Caco-2 (cell line): ENCODE results near the gene FRMD4A. TPM values are rescaled to one million over a fixed set of nuclear protein-coding genes. Genes with fewer than 3 reads are reported as not detected.
A peak's percentile ranks its signal among the peaks of the same experiment; 100 is the strongest.

Source experiments
- BruUV-seq: library from RNA; stranded (reverse); fragments of 400-500 nt; replicated peaks from 2 replicates; lab custom pipeline; 2021; lab: Mats Ljungman, UMichigan
- CTCF ChIA-PET: fragments of 300-600 bp; sonication (Branson Sonifier 250); formaldehyde crosslinking; loops from one replicate; lab custom pipeline; 2022; ENCODE audit warnings: antibody characterized with exemption; lab: Charles Lee
- POLR2A ChIA-PET: fragments of 300-600 bp; sonication (Branson Sonifier 250); formaldehyde crosslinking; loops from one replicate; lab custom pipeline; 2022; ENCODE audit warnings: antibody characterized with exemption; lab: Charles Lee
- DNase-seq, 2 experiments: peaks; one replicate each; pipeline versions ENCODE4 v3.0.0 to v3.0.0-alpha.2; 2020 to 2022
- H3K27me3 ChIP-seq: replicated peaks from 2 replicates; pipeline ENCODE4 v1.6.0; 2011; ENCODE audit warnings: low read length; ENCODE audit not compliant: control insufficient read depth, insufficient read depth
- H3K36me3 ChIP-seq: 2 replicates; pipeline ENCODE4 v1.5.1; 2011; ENCODE audit warnings: low read length; ENCODE audit not compliant: control insufficient read depth, insufficient read depth
- H3K4me1 ChIP-seq: fragments of 250-450 bp; sonication (Bioruptor Pico); 2 replicates; pipeline ENCODE4 v1.5.1; 2020; ENCODE audit warnings: mild to moderate bottlenecking
- H3K4me3 ChIP-seq: 2 replicates; pipeline ENCODE4 v1.5.1; 2011; ENCODE audit warnings: low read depth, mild to moderate bottlenecking, control low read depth, low read length
- H3K9me3 ChIP-seq: fragments of 250-450 bp; sonication (Bioruptor Pico); 2 replicates; pipeline ENCODE4 v1.5.1; 2020; ENCODE audit warnings: mild to moderate bottlenecking, moderate library complexity
- H3K27ac Mint-ChIP-seq: one replicate; pipeline ENCODE4 v1.8.0; 2022; ENCODE audit warnings: mixed read lengths; ENCODE audit not compliant: unreplicated experiment
- H3K27me3 Mint-ChIP-seq: one replicate; pipeline ENCODE4 v1.8.0; 2022; ENCODE audit warnings: mixed read lengths; ENCODE audit not compliant: insufficient read depth, unreplicated experiment
- H3K36me3 Mint-ChIP-seq: one replicate; pipeline ENCODE4 v1.8.0; 2022; ENCODE audit warnings: mild to moderate bottlenecking, mixed read lengths; ENCODE audit not compliant: insufficient read depth, unreplicated experiment
- H3K4me1 Mint-ChIP-seq: one replicate; pipeline ENCODE4 v1.8.0; 2022; ENCODE audit warnings: low read depth, mixed read lengths; ENCODE audit not compliant: unreplicated experiment
- H3K4me3 Mint-ChIP-seq: one replicate; pipeline ENCODE4 v1.8.0; 2022; ENCODE audit warnings: mild to moderate bottlenecking, moderate library complexity, mixed read lengths; ENCODE audit not compliant: unreplicated experiment
- H3K9me3 Mint-ChIP-seq: one replicate; pipeline ENCODE4 v1.8.0; 2022; ENCODE audit warnings: mixed read lengths; ENCODE audit not compliant: unreplicated experiment
- CTCF ChIP-seq, 2 experiments: fragments of 200-600 bp in 1 of 2; IDR thresholded peaks; 1 replicate in 1 of 2; 2 replicates in 1 of 2; pipeline versions ENCODE4 v1.5.1 to v1.8.0; 2011 to 2022; ENCODE audit warnings: antibody characterized with exemption in 1 of 2, control low read depth in 1 of 2, inconsistent platforms in 1 of 2, low read depth in 1 of 2, low read length in 1 of 2, mild to moderate bottlenecking in 1 of 2, moderate library complexity in 1 of 2; ENCODE audit not compliant: insufficient read depth in 1 of 2, severe bottlenecking in 1 of 2, unreplicated experiment in 1 of 2
- intact Hi-C: fragments of 100-400 bp; cut with micrococcal nuclease; formaldehyde crosslinking; loops from one replicate; pipeline ENCODE4 v1.10.0; 2022; ENCODE audit not compliant: unreplicated experiment
- total RNA-seq: library from RNA; stranded (reverse); gene quantifications from 2 replicates; pipeline ENCODE4 v1.2.3, GENCODE V29; 2022

The FRMD4A gene
- total RNA-seq, 1 experiment from 2014 or later = 52.1 TPM

DNA sequence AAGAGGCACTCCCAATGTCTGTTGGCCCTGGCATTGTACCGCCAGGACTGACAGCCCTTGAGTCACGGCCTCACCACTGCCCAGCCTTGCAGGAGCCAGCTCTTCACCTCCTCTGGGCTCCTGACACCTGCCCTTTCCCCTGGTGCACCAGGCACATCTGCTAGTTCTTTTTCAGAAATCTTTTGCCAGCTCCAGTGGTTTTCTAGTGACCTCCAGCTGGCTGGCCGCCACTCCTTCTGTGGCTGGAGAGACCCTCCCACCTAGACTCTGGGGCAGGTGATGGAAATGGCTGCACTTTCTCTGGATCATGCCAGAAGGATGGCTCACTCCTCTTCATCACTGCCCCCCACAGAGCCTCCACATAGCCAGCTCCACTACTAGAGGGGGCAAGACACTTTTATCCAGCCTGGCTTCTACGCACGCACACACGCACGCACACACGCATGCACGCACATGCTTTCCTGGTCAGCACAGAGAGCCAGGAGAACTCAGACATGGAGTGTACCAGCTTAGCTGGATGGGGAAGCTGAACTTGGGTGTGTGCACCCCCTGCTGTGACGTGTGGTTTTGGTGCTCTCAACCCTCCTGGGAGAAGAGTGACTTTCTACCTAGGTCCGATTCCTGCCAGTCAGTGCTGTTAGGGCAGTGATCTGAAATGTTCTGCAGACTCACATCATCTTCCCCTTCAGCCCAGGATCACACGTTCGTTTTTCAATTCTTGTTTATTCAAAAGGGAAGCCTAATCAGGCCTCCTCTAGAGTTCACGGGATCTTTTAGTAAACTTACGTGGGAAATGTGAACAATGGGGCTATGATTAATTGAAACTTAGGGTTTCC lies 522.0 kb downstream of the FRMD4A start:
- TF ChIP-seq CTCF (IDR thresholded peaks at IDR 0.05; ENCODE audit: insufficient read depth in 1 of 2, low read depth in 1 of 2, low read length in 1 of 2, severe bottlenecking in 1 of 2, unreplicated experiment in 1 of 2) = no peak
- H3K4me1 Mint-ChIP-seq = peaks cover 21% of the 10 kb centered on the region
- intact Hi-C loops = no loop called here
- H3K9me3 Mint-ChIP-seq = no peaks in the 10 kb centered on the region
- ChIA-PET CTCF (interaction anchor here (0.9 to 1.1 kb wide), 2 partner anchors 22 to 285 kb away, joined by 3 to 4 read pairs; no protein-coding TSS in a partner anchor), POLR2A (no interaction called here)
- Histone ChIP-seq H3K9me3 (no peaks in the 10 kb centered on the region), H3K36me3 (no peaks in the 10 kb centered on the region), H3K4me1 (peaks cover 11% of the 10 kb centered on the region), H3K27me3 (no peaks in the 10 kb centered on the region), H3K4me3 (no peak overlapping the region)
- BruUV-seq = no TSS peak
- H3K4me3 Mint-ChIP-seq = no peak overlapping the region
- DNase-seq = no peak
- H3K36me3 Mint-ChIP-seq = no peaks in the 10 kb centered on the region
- no peaks in the 10 kb centered on the region for H3K27me3 Mint-ChIP-seq
- H3K27ac Mint-ChIP-seq = peak overlapping the region; percentile 18

- POLR2A ChIA-PET = no interaction called here
- Mint-ChIP-seq H3K4me3 (no peak overlapping the region), H3K27ac (no peak overlapping the region), H3K36me3 (no peaks in the 10 kb centered on the region), H3K9me3 (no peaks in the 10 kb centered on the region), H3K27me3 (no peaks in the 10 kb centered on the region), H3K4me1 (peaks cover 27% of the 10 kb centered on the region)
- no TSS peak for BruUV-seq
- no peak for TF ChIP-seq CTCF (IDR thresholded peaks at IDR 0.05; ENCODE audit: insufficient read depth in 1 of 2, low read depth in 1 of 2, low read length in 1 of 2, severe bottlenecking in 1 of 2, unreplicated experiment in 1 of 2)
- H3K4me1 ChIP-seq = peaks cover 14% of the 10 kb centered on the region
- no peak overlapping the region for H3K4me3 ChIP-seq
- H3K36me3 ChIP-seq = no peaks in the 10 kb centered on the region
- no peak for DNase-seq
- no peaks in the 10 kb centered on the region for H3K9me3 ChIP-seq
- H3K27me3 ChIP-seq = no peaks in the 10 kb centered on the region
- CTCF ChIA-PET = interaction anchor here (0.5 to 0.7 kb wide), 2 partner anchors 16 to 19 kb away, joined by 3 to 5 read pairs; no protein-coding TSS in a partner anchor
- intact Hi-C loops = no loop called here
Observed at GRCh38 chr10:13806419-13806818, 524.3 kb downstream of the FRMD4A start.

DNA sequence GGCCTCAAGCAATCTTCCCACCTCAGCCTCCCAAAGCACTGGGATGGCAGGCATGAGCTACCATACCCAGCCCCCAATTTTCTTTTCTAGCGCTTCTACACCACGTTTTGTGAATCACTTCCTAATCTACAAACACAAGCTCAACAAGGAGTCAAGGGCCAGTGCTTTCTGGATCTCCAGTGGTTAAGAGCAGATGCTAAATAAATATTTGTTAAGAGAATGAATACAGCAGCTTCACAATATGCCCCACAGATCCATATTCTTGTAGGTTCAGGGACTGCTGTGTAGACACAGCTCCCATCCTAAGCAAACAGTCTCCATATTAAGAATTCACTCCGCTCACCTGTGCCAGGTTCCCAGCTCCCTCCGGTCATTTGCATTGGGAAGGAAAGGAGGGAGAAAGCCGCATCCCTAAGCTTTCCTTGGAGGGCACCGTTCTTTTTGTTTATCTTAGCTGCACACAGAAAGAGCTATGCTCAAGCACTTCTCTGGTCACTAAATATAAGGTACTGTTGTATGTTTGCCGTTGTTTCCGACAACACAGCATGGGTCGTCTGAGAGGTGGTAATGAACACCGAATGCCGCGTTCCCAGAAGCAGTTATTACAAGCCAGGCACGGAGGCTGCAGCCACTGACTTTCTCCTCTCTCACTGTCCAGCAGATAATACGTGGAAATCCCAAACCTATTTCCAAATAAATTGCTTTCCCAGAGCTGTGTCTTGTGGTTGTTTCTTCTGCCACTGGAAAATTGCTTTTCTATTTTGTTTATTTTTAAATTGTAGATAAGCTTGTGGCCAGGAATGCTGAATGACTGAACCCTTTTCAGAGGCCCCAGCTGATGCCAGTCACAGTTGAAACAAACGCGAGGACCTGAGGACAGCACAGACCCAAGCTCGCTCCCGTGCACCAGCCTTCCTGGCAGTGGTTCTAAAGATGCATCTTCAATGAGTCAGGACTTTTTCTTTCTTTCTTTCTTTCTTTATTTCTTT lies 526.9 kb downstream of the FRMD4A start:
- no TSS peak for BruUV-seq
- intact Hi-C loops = no loop called here
- Histone ChIP-seq H3K36me3 (no peaks in the 10 kb centered on the region), H3K4me1 (peaks cover 5% of the 10 kb centered on the region), H3K9me3 (no peaks in the 10 kb centered on the region), H3K4me3 (no peak overlapping the region), H3K27me3 (no peaks in the 10 kb centered on the region)
- H3K9me3 Mint-ChIP-seq = no peaks in the 10 kb centered on the region
- H3K4me1 Mint-ChIP-seq = peaks cover 18% of the 10 kb centered on the region
- no peak overlapping the region for H3K27ac Mint-ChIP-seq
- ChIA-PET CTCF (interaction anchor here (0.5 to 1.9 kb wide), 2 partner anchors 99 to 290 kb away, joined by 3 to 5 read pairs; no protein-coding TSS in a partner anchor), POLR2A (no interaction called here)
- H3K36me3 Mint-ChIP-seq = no peaks in the 10 kb centered on the region
- no peaks in the 10 kb centered on the region for H3K27me3 Mint-ChIP-seq
- DNase-seq = no peak
- no peak overlapping the region for H3K4me3 Mint-ChIP-seq
- TF ChIP-seq CTCF (IDR thresholded peaks at IDR 0.05; ENCODE audit: insufficient read depth in 1 of 2, low read depth in 1 of 2, low read length in 1 of 2, severe bottlenecking in 1 of 2, unreplicated experiment in 1 of 2) = no peak
